ENCODE results near the gene SPON1.

SPON1 gene

GRCh38 chr11:14101388-14101787 is 138.9 kb downstream of the SPON1 start:
- no peak for TF ChIP-seq CTCF (IDR thresholded peaks at IDR 0.05; ENCODE audit: insufficient read depth, missing control alignments)
- no peak for DNase-seq (ENCODE audit: insufficient read length, low spot score)
- FAIRE-seq, result no peak

GRCh38 chr11:14102766-14103165 is 140.2 kb downstream of the SPON1 start:
- no peak for TF ChIP-seq CTCF (IDR thresholded peaks at IDR 0.05; ENCODE audit: insufficient read depth, missing control alignments)
- DNase-seq (ENCODE audit: insufficient read length, low spot score) (no peak), FAIRE-seq (peak; percentile 69)

GRCh38 chr11:14105446-14105845 is 142.9 kb downstream of the SPON1 start:
- TF ChIP-seq CTCF (IDR thresholded peaks at IDR 0.05; ENCODE audit: insufficient read depth, missing control alignments), result no peak
- DNase-seq (ENCODE audit: insufficient read length, low spot score) (no peak), FAIRE-seq (no peak)

GRCh38 chr11:14106303-14107049 is 144.0 kb downstream of the SPON1 start:
- no peak for TF ChIP-seq CTCF (IDR thresholded peaks at IDR 0.05; ENCODE audit: insufficient read depth, missing control alignments)
- FAIRE-seq, result no peak
- no peak for DNase-seq (ENCODE audit: insufficient read length, low spot score)

- FAIRE-seq (no peak), DNase-seq (ENCODE audit: insufficient read length, low spot score) (no peak)
- TF ChIP-seq CTCF (IDR thresholded peaks at IDR 0.05; ENCODE audit: insufficient read depth, missing control alignments), result no peak
Observed at GRCh38 chr11:14107050-14107430, 144.5 kb downstream of the SPON1 start.

GRCh38 chr11:14109742-14110141 is 147.2 kb downstream of the SPON1 start:
- no peak for TF ChIP-seq CTCF (IDR thresholded peaks at IDR 0.05; ENCODE audit: insufficient read depth, missing control alignments)
- FAIRE-seq (no peak), DNase-seq (ENCODE audit: insufficient read length, low spot score) (no peak)

GRCh38 chr11:14110629-14111028 is 148.1 kb downstream of the SPON1 start:
- FAIRE-seq, result peak; percentile 64
- no peak for TF ChIP-seq CTCF (IDR thresholded peaks at IDR 0.05; ENCODE audit: insufficient read depth, missing control alignments)
- DNase-seq (ENCODE audit: insufficient read length, low spot score), result no peak
